WTC11 (cell line): ENCODE measurements around the gene PDIA3. TPM values are rescaled to one million over a fixed set of nuclear protein-coding genes. Genes with fewer than 3 reads are reported as not detected.
A peak's percentile ranks its signal among the peaks of the same experiment; 100 is the strongest.

Experiments
- ATAC-seq: fragments of 200-7000 bp; cut with Tn5 transposase; 2 replicates; pipeline ENCODE4 v1.10.0; 2021; ENCODE audit warnings: mild to moderate bottlenecking, moderate library complexity
- CTCF ChIA-PET: fragments of 300-600 bp; sonication (Branson Sonifier 250); formaldehyde crosslinking; loops from one replicate; lab custom pipeline; 2021; ENCODE audit warnings: antibody characterized with exemption; lab: Charles Lee
- POLR2A ChIA-PET: fragments of 350-600 bp; sonication (Branson Sonifier 250); formaldehyde crosslinking; loops from one replicate; lab custom pipeline; 2021; ENCODE audit warnings: antibody characterized with exemption; lab: Charles Lee
- DNase-seq: peaks from one replicate; pipeline ENCODE4 v3.0.0; 2021; ENCODE audit warnings: low spot score
- H3K27ac Mint-ChIP-seq: 2 replicates; pipeline ENCODE4 v1.8.0; 2021; ENCODE audit warnings: mixed read lengths
- H3K27me3 Mint-ChIP-seq: 2 replicates; pipeline ENCODE4 v1.8.0; 2021; ENCODE audit warnings: low read depth, mild to moderate bottlenecking, moderate library complexity, mixed read lengths
- H3K36me3 Mint-ChIP-seq: 2 replicates; pipeline ENCODE4 v1.8.0; 2021; ENCODE audit warnings: mixed read lengths
- H3K4me1 Mint-ChIP-seq: 2 replicates; pipeline ENCODE4 v1.8.0; 2022; ENCODE audit warnings: mixed read lengths
- H3K4me3 Mint-ChIP-seq: 2 replicates; pipeline ENCODE4 v1.8.0; 2021; ENCODE audit warnings: mild to moderate bottlenecking, moderate library complexity, mixed read lengths
- H3K9me3 Mint-ChIP-seq: 2 replicates; pipeline ENCODE4 v1.8.0; 2021; ENCODE audit warnings: mixed read lengths
- CDX4 ChIP-seq: fragments of 250-450 bp; sonication (Bioruptor Pico); IDR thresholded peaks from 2 replicates; pipeline ENCODE4 v1.9.0; 2021; ENCODE audit warnings: moderate library complexity, mild to moderate bottlenecking, inconsistent platforms, borderline replicate concordance
- CREB1 ChIP-seq: sonication (generic); formaldehyde crosslinking; IDR thresholded peaks from 2 replicates; pipeline ENCODE4 v1.8.0; 2023; ENCODE audit warnings: mild to moderate bottlenecking, missing genetic modification reagents
- CREM ChIP-seq: sonication (generic); formaldehyde crosslinking; IDR thresholded peaks from 2 replicates; pipeline ENCODE4 v1.8.1; 2022; ENCODE audit warnings: mild to moderate bottlenecking, missing genetic modification reagents, moderate library complexity
- ELF4 ChIP-seq: sonication (generic); formaldehyde crosslinking; IDR thresholded peaks from 2 replicates; pipeline ENCODE4 v1.8.1; 2022; ENCODE audit warnings: low read depth, mild to moderate bottlenecking, moderate library complexity, missing genetic modification reagents
- FOXP4 ChIP-seq: sonication (generic); formaldehyde crosslinking; IDR thresholded peaks from 2 replicates; pipeline ENCODE4 v1.8.0; 2022; ENCODE audit warnings: mild to moderate bottlenecking, missing genetic modification reagents
- GABPB1 ChIP-seq: sonication (generic); formaldehyde crosslinking; IDR thresholded peaks from 2 replicates; pipeline ENCODE4 v1.8.1; 2023; ENCODE audit warnings: mild to moderate bottlenecking, missing genetic modification reagents
- GTF2I ChIP-seq: fragments of 250-450 bp; sonication (Bioruptor Pico); conservative IDR thresholded peaks from 2 replicates; pipeline ENCODE4 v1.4.0; 2021; ENCODE audit warnings: mild to moderate bottlenecking
- HMGA2 ChIP-seq: fragments of 250-450 bp; sonication (Bioruptor Pico); IDR thresholded peaks from 2 replicates; pipeline ENCODE4 v1.4.0; 2021; ENCODE audit warnings: mild to moderate bottlenecking, moderate library complexity
- IRF2 ChIP-seq: sonication (generic); formaldehyde crosslinking; IDR thresholded peaks from 2 replicates; pipeline ENCODE4 v1.8.0; 2022; ENCODE audit warnings: low read depth, missing genetic modification reagents, borderline replicate concordance
- JAZF1 ChIP-seq: fragments of 250-450 bp; sonication (Bioruptor Pico); IDR thresholded peaks from 2 replicates; pipeline ENCODE4 v1.9.0; 2021; ENCODE audit warnings: moderate library complexity, mild to moderate bottlenecking, inconsistent platforms
- KAT7 ChIP-seq: sonication (generic); formaldehyde crosslinking; IDR thresholded peaks from 2 replicates; pipeline ENCODE4 v1.8.1; 2023; ENCODE audit warnings: missing genetic modification reagents, mild to moderate bottlenecking, borderline replicate concordance
- MLX ChIP-seq: sonication (generic); formaldehyde crosslinking; IDR thresholded peaks from 2 replicates; pipeline ENCODE4 v1.8.1; 2023; ENCODE audit warnings: mild to moderate bottlenecking, missing genetic modification reagents, moderate library complexity
- NR3C1 ChIP-seq: sonication (generic); formaldehyde crosslinking; conservative IDR thresholded peaks from 2 replicates; pipeline ENCODE4 v1.8.1; 2023; ENCODE audit warnings: low read depth, mild to moderate bottlenecking, missing genetic modification reagents
- RORB ChIP-seq: fragments of 250-450 bp; sonication (Bioruptor Pico); IDR thresholded peaks from 2 replicates; pipeline ENCODE4 v1.9.0; 2021; ENCODE audit warnings: mild to moderate bottlenecking
- TCF7 ChIP-seq: sonication (generic); formaldehyde crosslinking; IDR thresholded peaks from 2 replicates; pipeline ENCODE4 v1.8.0; 2022; ENCODE audit warnings: mild to moderate bottlenecking, low read depth, missing genetic modification reagents, moderate library complexity
- TP53 ChIP-seq: sonication (generic); formaldehyde crosslinking; IDR thresholded peaks from 2 replicates; pipeline ENCODE4 v1.8.1; 2023; ENCODE audit warnings: mild to moderate bottlenecking, missing genetic modification reagents
- ZBTB43 ChIP-seq: sonication (generic); formaldehyde crosslinking; IDR thresholded peaks from 2 replicates; pipeline ENCODE4 v1.8.1; 2023; ENCODE audit warnings: mild to moderate bottlenecking, missing genetic modification reagents
- ZNF138 ChIP-seq: sonication (generic); formaldehyde crosslinking; conservative IDR thresholded peaks from 2 replicates; pipeline ENCODE4 v1.8.1; 2022; ENCODE audit warnings: mild to moderate bottlenecking, moderate library complexity, missing genetic modification reagents
- ZNF263 ChIP-seq: sonication (generic); formaldehyde crosslinking; IDR thresholded peaks from 2 replicates; pipeline ENCODE4 v1.8.1; 2022; ENCODE audit warnings: low read depth, mild to moderate bottlenecking, moderate library complexity, missing genetic modification reagents
- ZNF317 ChIP-seq: sonication (generic); formaldehyde crosslinking; IDR thresholded peaks from 2 replicates; pipeline ENCODE4 v1.8.1; 2023; ENCODE audit warnings: low read depth, mild to moderate bottlenecking, moderate library complexity, missing genetic modification reagents, borderline replicate concordance
- ZNF423 ChIP-seq: fragments of 250-450 bp; sonication (Bioruptor Pico); IDR thresholded peaks from 2 replicates; pipeline ENCODE4 v2.1.2; 2022; ENCODE audit warnings: mild to moderate bottlenecking, moderate library complexity
- total RNA-seq: library from RNA; stranded (reverse); gene quantifications from 3 replicates; pipeline ENCODE4 v1.2.3, GENCODE V29; 2021
- TF ChIP-seq, protein P1 (sequence below): sonication (generic); formaldehyde crosslinking; IDR thresholded peaks from 2 replicates; pipeline ENCODE4 v1.8.1; 2023; ENCODE audit warnings: mild to moderate bottlenecking, moderate library complexity, missing genetic modification reagents

Gene PDIA3
- total RNA-seq, 1 experiment from 2014 or later = 630 TPM

- H3K36me3 Mint-ChIP-seq = no peaks in the 10 kb centered on the region
- TF ChIP-seq HMGA2 (CRISPR knock-in tag) (no peak), NR3C1 (CRISPR knock-in tag) (no peak), MLX (no peak), ELF4 (CRISPR knock-in tag) (no peak), ZNF423 (CRISPR knock-in tag) (no peak), ZNF138 (CRISPR knock-in tag) (no peak), CREM (no peak), IRF2 (CRISPR knock-in tag) (no peak), ZNF263 (no peak), ZNF317 (no peak), CREB1 (CRISPR knock-in tag) (no peak), ZBTB43 (CRISPR knock-in tag) (no peak)
Observed at GRCh38 chr15:43779016-43779415, 32.8 kb downstream of the PDIA3 start.

GRCh38 chr15:43789409-43789808 is 43.2 kb downstream of the PDIA3 start:
- no peak for TF ChIP-seq RORB (CRISPR knock-in tag)
- TF ChIP-seq, protein P1, sequence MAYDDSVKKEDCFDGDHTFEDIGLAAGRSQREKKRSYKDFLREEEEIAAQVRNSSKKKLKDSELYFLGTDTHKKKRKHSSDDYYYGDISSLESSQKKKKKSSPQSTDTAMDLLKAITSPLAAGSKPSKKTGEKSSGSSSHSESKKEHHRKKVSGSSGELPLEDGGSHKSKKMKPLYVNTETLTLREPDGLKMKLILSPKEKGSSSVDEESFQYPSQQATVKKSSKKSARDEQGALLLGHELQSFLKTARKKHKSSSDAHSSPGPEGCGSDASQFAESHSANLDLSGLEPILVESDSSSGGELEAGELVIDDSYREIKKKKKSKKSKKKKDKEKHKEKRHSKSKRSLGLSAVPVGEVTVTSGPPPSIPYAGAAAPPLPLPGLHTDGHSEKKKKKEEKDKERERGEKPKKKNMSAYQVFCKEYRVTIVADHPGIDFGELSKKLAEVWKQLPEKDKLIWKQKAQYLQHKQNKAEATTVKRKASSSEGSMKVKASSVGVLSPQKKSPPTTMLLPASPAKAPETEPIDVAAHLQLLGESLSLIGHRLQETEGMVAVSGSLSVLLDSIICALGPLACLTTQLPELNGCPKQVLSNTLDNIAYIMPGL = no peak
- no peak for TF ChIP-seq HMGA2 (CRISPR knock-in tag)
- no peak for TF ChIP-seq ZNF263
- no peak for TF ChIP-seq JAZF1 (CRISPR knock-in tag)
- TF ChIP-seq TCF7 = no peak
- TF ChIP-seq FOXP4 (CRISPR knock-in tag) = no peak
- TF ChIP-seq CDX4 (CRISPR knock-in tag) = no peak
- no peak for TF ChIP-seq TP53 (CRISPR knock-in tag)
- TF ChIP-seq GTF2I = no peak
- TF ChIP-seq ZNF317 = no peak
- no peak for TF ChIP-seq KAT7 (CRISPR knock-in tag)
- TF ChIP-seq GABPB1 (CRISPR knock-in tag) = no peak
- TF ChIP-seq, all 79 proteins: peak for 0
- ChIA-PET CTCF (interaction anchor here (11.1 kb wide), 1 partner anchor 13 kb away, joined by 75 read pairs; the partner anchor contains the start of gene ELL3), POLR2A (no interaction called here)
- H3K4me1 Mint-ChIP-seq = peaks cover 23% of the 10 kb centered on the region
- peak overlapping the region; percentile 66 for H3K27ac Mint-ChIP-seq
- ATAC-seq (no peak), DNase-seq (no peak)
- peaks cover 3% of the 10 kb centered on the region; the same call in 1 of the 2 replicates for H3K9me3 Mint-ChIP-seq
- H3K36me3 Mint-ChIP-seq = peaks cover 14% of the 10 kb centered on the region
- H3K27me3 Mint-ChIP-seq = no peaks in the 10 kb centered on the region
- no peak overlapping the region for H3K4me3 Mint-ChIP-seq

More at GRCh38 chr15:43779016-43779415, 32.8 kb downstream of the PDIA3 start:
- no peak overlapping the region for H3K4me3 Mint-ChIP-seq
- no peak overlapping the region for H3K27ac Mint-ChIP-seq
- ChIA-PET POLR2A (no interaction called here), CTCF (no interaction called here)
- ATAC-seq (no peak), DNase-seq (no peak)
- H3K27me3 Mint-ChIP-seq = no peaks in the 10 kb centered on the region; the same call in 1 of the 2 replicates
- H3K9me3 Mint-ChIP-seq = peaks cover 5% of the 10 kb centered on the region; the same call in 1 of the 2 replicates
- peaks cover 13% of the 10 kb centered on the region for H3K4me1 Mint-ChIP-seq
